K562 (cell line): Measurements from ENCODE around the gene GFOD2. TPM values are rescaled to one million over a fixed set of nuclear protein-coding genes. Genes with fewer than 3 reads are reported as not detected.
A peak's percentile ranks its signal among the peaks of the same experiment; 100 is the strongest.

Source experiments
- ATAC-seq: fragments of 200-7000 bp; cut with Tn5 transposase; 3 replicates; pipeline ENCODE4 v1.9.1; 2020; ENCODE audit warnings: moderate library complexity
- BruUV-seq: library from RNA; stranded (reverse); fragments of 400-500 nt; replicated peaks from 2 replicates; lab custom pipeline; 2021; lab: Mats Ljungman, UMichigan
- CTCF ChIA-PET: fragments of 300-600 bp; formaldehyde crosslinking; extraction: SDS; loops from one replicate; lab custom pipeline; 2021; ENCODE audit warnings: low intra/inter-chr PET ratio; lab: Yijun Ruan, JAX
- POLR2A ChIA-PET: fragments of 300-600, 350-650 bp; sonication (Branson Sonifier 250); formaldehyde crosslinking; extraction: SDS; loops from one replicate; lab custom pipeline; 2021; ENCODE audit warnings: antibody characterized with exemption, inconsistent platforms; lab: Yijun Ruan, JAX
- DNase-seq, 4 experiments: peaks; one replicate each; pipeline versions ENCODE4 v3.0.0 to v3.0.0-alpha.2; 2011 to 2018; ENCODE audit warnings: low spot score in 3 of 4, mixed read lengths in 3 of 4; ENCODE audit errors: extremely low read depth in 1 of 4
- FAIRE-seq: peaks from 2 replicates; lab custom pipeline; 2011; peaks lifted over from hg19 to GRCh38; lab: Jason Lieb, UNC
- H2AFZ ChIP-seq: 2 replicates; pipeline ENCODE4 v1.6.0; 2011; ENCODE audit warnings: low read depth, low read length, control low read depth, inconsistent platforms
- H3K27ac ChIP-seq: fragments of 200-600 bp; 3 replicates; pipeline ENCODE4 v1.8.0; 2011; ENCODE audit warnings: low read depth, mild to moderate bottlenecking, control low read depth, inconsistent platforms, low read length, moderate library complexity, mixed read lengths; ENCODE audit errors: extremely low read depth
- H3K27me3 ChIP-seq, 2 experiments: fragments of 300-600 bp in 1 of 2; 2 replicates in 1 of 2; 3 replicates in 1 of 2; pipeline versions ENCODE4 v1.6.0 to v1.8.0; 2011; ENCODE audit warnings: inconsistent platforms in 2 of 2, low read length in 2 of 2, mild to moderate bottlenecking in 1 of 2, mixed read lengths in 1 of 2, moderate library complexity in 1 of 2; ENCODE audit not compliant: control insufficient read depth in 2 of 2, insufficient read depth in 2 of 2
- H3K36me3 ChIP-seq: fragments of 300-600 bp; 3 replicates; pipeline ENCODE4 v1.8.0; 2011; ENCODE audit warnings: mild to moderate bottlenecking, low read length, inconsistent platforms; ENCODE audit not compliant: control insufficient read depth, insufficient read depth
- H3K4me1 ChIP-seq, 2 experiments: fragments of 200-600 bp in 1 of 2; replicated peaks in 1 of 2; 2 replicates in 1 of 2; 3 replicates in 1 of 2; pipeline versions ENCODE4 v1.5.1 to v1.8.0; 2011; ENCODE audit warnings: inconsistent platforms in 2 of 2, low read length in 2 of 2, mild to moderate bottlenecking in 1 of 2, mixed read lengths in 1 of 2, moderate library complexity in 1 of 2; ENCODE audit not compliant: control insufficient read depth in 2 of 2, insufficient read depth in 2 of 2
- H3K4me2 ChIP-seq: 2 replicates; pipeline ENCODE4 v1.6.1; 2011; ENCODE audit warnings: low read length, control low read depth, inconsistent platforms, mixed read lengths; ENCODE audit not compliant: insufficient read depth
- H3K4me3 ChIP-seq: fragments of 200-600 bp; sonication (generic), shearing (Covaris generic); 2 replicates; pipeline ENCODE4 v1.5.1; 2016; ENCODE audit warnings: control low read depth, inconsistent platforms
- H3K79me2 ChIP-seq: fragments of 200-600 bp; 3 replicates; pipeline ENCODE4 v1.8.0; 2011; ENCODE audit warnings: low read length, inconsistent platforms; ENCODE audit not compliant: control insufficient read depth, insufficient read depth
- H3K9ac ChIP-seq, 2 experiments: 2 replicates each; pipeline versions ENCODE4 v1.6.0 to v1.6.1; 2011; ENCODE audit warnings: low read depth in 2 of 2, low read length in 2 of 2, control low read depth in 1 of 2, inconsistent platforms in 1 of 2, mild to moderate bottlenecking in 1 of 2, mixed read lengths in 1 of 2; ENCODE audit not compliant: insufficient read depth in 1 of 2
- H3K9me1 ChIP-seq: one replicate; pipeline ENCODE4 v1.6.0; 2011; ENCODE audit warnings: inconsistent platforms, mild to moderate bottlenecking, low read length, moderate library complexity; ENCODE audit not compliant: control insufficient read depth, insufficient read depth
- H3K9me3 ChIP-seq: replicated peaks from 2 replicates; pipeline ENCODE4 v1.5.1; 2011; ENCODE audit warnings: low read depth, low read length, inconsistent platforms; ENCODE audit not compliant: control insufficient read depth, insufficient read depth
- H4K20me1 ChIP-seq: replicated peaks from 2 replicates; pipeline ENCODE4 v1.6.1; 2011; ENCODE audit warnings: low read length, inconsistent platforms, mixed read lengths; ENCODE audit not compliant: control insufficient read depth, insufficient read depth
- CBX3 ChIP-seq, 2 experiments: IDR thresholded peaks; 1 replicate in 1 of 2; 2 replicates in 1 of 2; pipeline ENCODE4 v1.6.1; 2012; ENCODE audit warnings: inconsistent platforms in 2 of 2, low read length in 2 of 2, borderline replicate concordance in 1 of 2, control low read depth in 1 of 2
- CEBPG ChIP-seq, 3 experiments: fragments of 200-800 bp in 1 of 3; sonication (Bioruptor generic) in 1 of 3; sonication (generic) in 1 of 3; formaldehyde crosslinking in 1 of 3; IDR thresholded peaks in 2 of 3; conservative IDR thresholded peaks in 1 of 3; 2 replicates each; pipeline versions ENCODE4 v1.6.1 to v1.8.0; 2016 to 2022; ENCODE audit warnings: missing compliant biosample characterization in 2 of 3, missing genetic modification characterization in 2 of 3, mild to moderate bottlenecking in 1 of 3, missing genetic modification reagents in 1 of 3
- FOXK1 ChIP-seq: sonication (generic); formaldehyde crosslinking; IDR thresholded peaks from 2 replicates; pipeline ENCODE4 v1.8.0; 2022; ENCODE audit warnings: missing genetic modification reagents, mild to moderate bottlenecking, borderline replicate concordance
- HNRNPH1 ChIP-seq: fragments of 200-400 bp; formaldehyde crosslinking; optimal IDR thresholded peaks from 2 replicates; pipeline ENCODE3; 2017; ENCODE audit warnings: low read depth, mild to moderate bottlenecking, low read length, moderate library complexity
- SPI1 ChIP-seq: IDR thresholded peaks from 2 replicates; pipeline ENCODE4 v1.6.1; 2011; ENCODE audit warnings: low read depth, low read length, control low read depth, borderline replicate concordance
- TEAD4 ChIP-seq, 2 experiments: sonication (generic) in 1 of 2; formaldehyde crosslinking in 1 of 2; IDR thresholded peaks; 2 replicates each; pipeline versions ENCODE4 v1.6.1 to v1.8.0; 2012 to 2022; ENCODE audit warnings: borderline replicate concordance in 1 of 2, inconsistent platforms in 1 of 2, low read length in 1 of 2, mild to moderate bottlenecking in 1 of 2, missing genetic modification reagents in 1 of 2
- WGBS: fragments of 100-300 bp; shearing (Covaris generic); methylation state at CpG from one replicate; pipeline ENCODE4 v1.1.6; 2016; ENCODE audit warnings: low coverage, mixed read lengths; ENCODE audit not compliant: insufficient coverage; ENCODE audit errors: missing lambda C conversion rate; 5-methylcytosine and 5-hydroxymethylcytosine counted together
- in situ Hi-C: fragments of 300-500 bp; cut with MboI; formaldehyde crosslinking; loops from 4 replicates; pipeline ENCODE4 v1.15.0; 2018; ENCODE audit warnings: inconsistent platforms, mixed read lengths
- intact Hi-C: fragments of 100-400 bp; cut with micrococcal nuclease; formaldehyde crosslinking; loops from 2 replicates; pipeline ENCODE4 v1.14.2; 2022
- polyA plus RNA-seq, 8 experiments: library from polyadenylated mRNA; depleted of rRNA in 4 of 8; stranded (reverse) in 5 of 8; unstranded in 3 of 8; fragments of >200 nt; fragmentation: Nextera tagmentation in 2 of 8; fragmentation: Illumina TruSeq in 1 of 8; extraction: Ambion mirVana in 2 of 8; extraction: Trizol in 1 of 8; gene quantifications; 2 replicates each; pipeline versions ENCODE4 v1.2.1 to v1.2.3, GENCODE V29; 2011 to 2014; ENCODE audit warnings: inconsistent platforms in 1 of 8, missing spikeins in 1 of 8
- total RNA-seq, 7 experiments: library from RNA; depleted of rRNA in 6 of 7; stranded (reverse); fragments of >200 nt in 6 of 7; fragmentation: Illumina TruSeq in 2 of 7; extraction: Trizol in 2 of 7; gene quantifications; 2 replicates each; pipeline versions ENCODE4 v1.2.1 to v1.2.3, GENCODE V29; 2011 to 2021; ENCODE audit warnings: low replicate concordance in 1 of 7

Gene GFOD2
- total and polyA plus RNA-seq, 9 of the 15 experiments (the other 6 are each of a cell fraction or from before 2014, with no cell fraction given), result 1.9 to 15.8 (median 11.1) TPM

- H2AFZ ChIP-seq, result no peak overlapping the region
- H3K9me1 ChIP-seq, result no peaks in the 10 kb centered on the region
- H3K9ac ChIP-seq, result no peak overlapping the region
- no peak overlapping the region for H3K4me3 ChIP-seq
- H3K36me3 ChIP-seq, result no peaks in the 10 kb centered on the region
- WGBS, result 10% methylated on average over 4 of the region's 4 CpGs
- intact Hi-C loops, result loop anchor here (2.0 to 5.0 kb wide), 3 partner anchors 135 to 370 kb away; partner anchors contain the start of genes RANBP10 and TSNAXIP1
- POLR2A ChIA-PET, result interaction anchor here (0.5 to 1.4 kb wide), 7 partner anchors 9 to 693 kb away, joined by 3 to 4 read pairs (median 3); no protein-coding TSS in a partner anchor
- no peak for DNase-seq
- TF ChIP-seq FOXK1 (no peak), HNRNPH1 (no peak), SPI1 (0 out of 2 replicates have a peak, but pooled peaks have one; percentile 10), CEBPG (CRISPR knock-in tag; IDR thresholded peaks at IDR 0.05) (0 out of 2 replicates have a peak, but pooled peaks have one; percentile 19), CEBPG (tag; conservative IDR thresholded peaks at IDR 0.05 in 1 of 2, IDR thresholded peaks at IDR 0.05 in 1 of 2) (no peak), CBX3 (IDR thresholded peaks at IDR 0.05; ENCODE audit: borderline replicate concordance in 1 of 2, low read length in 2 of 2) (no peak), TEAD4 (IDR thresholded peaks at IDR 0.05; ENCODE audit: low read length) (no peak), TEAD4 (CRISPR knock-in tag; IDR thresholded peaks at IDR 0.05; ENCODE audit: borderline replicate concordance) (no peak)
- H4K20me1 ChIP-seq, result peaks cover 2% of the 10 kb centered on the region; the same call in 1 of the 2 replicates
- BruUV-seq, result no TSS peak
- CTCF ChIA-PET, result interaction anchor here (0.6 to 2.2 kb wide), 7 partner anchors 144 to 1194 kb away, joined by 3 to 31 read pairs (median 5); no protein-coding TSS in a partner anchor
- no peak overlapping the region for H3K4me2 ChIP-seq
- in situ Hi-C loops, result loop anchor here (10.0 kb wide), 1 partner anchor 372 kb away; no protein-coding TSS in a partner anchor
- H3K9me3 ChIP-seq, result no peaks in the 10 kb centered on the region
- FAIRE-seq, result no peak
- ATAC-seq, result no peak
- H3K4me1 ChIP-seq, result peaks cover 5 to 17% of the 10 kb centered on the region in 2 experiments
- no peaks in the 10 kb centered on the region for H3K27me3 ChIP-seq
- no peak overlapping the region for H3K27ac ChIP-seq
- no peaks in the 10 kb centered on the region for H3K79me2 ChIP-seq
These were observed 46.8 kb downstream of the GFOD2 start for GRCh38 chr16:67672306-67672705.
